SU-DHL-6 (cell line): ENCODE results near the gene IRF8.

Experiments used
- H2AFZ ChIP-seq: fragments of 200-600 bp; sonication (generic); 2 replicates; pipeline ENCODE4 v1.6.1; 2014; ENCODE audit warnings: low read depth, mild to moderate bottlenecking, moderate library complexity, mixed read lengths, antibody characterized with exemption, low read length; ENCODE audit not compliant: severe bottlenecking
- H3F3A ChIP-seq: fragments of 200-600 bp; shearing (Covaris generic); 2 replicates; pipeline ENCODE4 v1.6.0; 2016; ENCODE audit warnings: antibody characterized with exemption, mild to moderate bottlenecking; ENCODE audit not compliant: insufficient read depth
- H3K27ac ChIP-seq: fragments of 200-600 bp; sonication (generic); 2 replicates; pipeline ENCODE4 v1.5.1; 2016; ENCODE audit warnings: low read depth, mild to moderate bottlenecking, low read length, moderate library complexity, mixed read lengths
- H3K27me3 ChIP-seq: fragments of 200-600 bp; sonication (generic), shearing (Covaris generic); 2 replicates; pipeline ENCODE4 v1.6.0; 2014; ENCODE audit warnings: mild to moderate bottlenecking, low read length
- H3K36me3 ChIP-seq: fragments of 200-600 bp; sonication (generic); 2 replicates; pipeline ENCODE4 v1.6.1; 2014; ENCODE audit warnings: mild to moderate bottlenecking, low read length, mixed read lengths
- H3K4me2 ChIP-seq: fragments of 300-600, 200-600 bp; shearing (Covaris generic), sonication (generic); 2 replicates; pipeline ENCODE4 v1.6.0; 2014; ENCODE audit warnings: low read length, low read depth, mild to moderate bottlenecking; ENCODE audit not compliant: poor library complexity, severe bottlenecking
- H3K4me3 ChIP-seq: fragments of 200-600 bp; sonication (generic); 2 replicates; pipeline ENCODE4 v1.5.1; 2014; ENCODE audit warnings: antibody characterized with exemption, low read length, mild to moderate bottlenecking, mixed read lengths; ENCODE audit not compliant: insufficient read depth, poor library complexity, severe bottlenecking
- H3K79me2 ChIP-seq: fragments of 200-600 bp; sonication (generic); 2 replicates; pipeline ENCODE4 v1.6.1; 2014; ENCODE audit warnings: mild to moderate bottlenecking, low read length, moderate library complexity; ENCODE audit not compliant: insufficient read depth
- H3K9ac ChIP-seq: fragments of 200-600 bp; sonication (generic); 2 replicates; pipeline ENCODE4 v1.7.0; 2014; ENCODE audit warnings: mild to moderate bottlenecking, low read length
- H3K9me2 ChIP-seq: fragments of 200-600 bp; sonication (generic); replicated peaks from 2 replicates; pipeline ENCODE4 v1.6.1; 2014; ENCODE audit warnings: low read length; ENCODE audit not compliant: insufficient read depth
- H3K9me3 ChIP-seq: fragments of 200-600 bp; sonication (generic); 2 replicates; pipeline ENCODE4 v1.6.1; 2014; ENCODE audit warnings: low read length, mixed read lengths; ENCODE audit not compliant: insufficient read depth
- H4K20me1 ChIP-seq: fragments of 200-600 bp; sonication (generic); 2 replicates; pipeline ENCODE4 v1.6.1; 2014; ENCODE audit warnings: low read depth, mild to moderate bottlenecking, antibody characterized with exemption, low read length, moderate library complexity, mixed read lengths
- EZH2phosphoT487 ChIP-seq: fragments of 200-600 bp; sonication (generic), shearing (Covaris generic); conservative IDR thresholded peaks from 2 replicates; pipeline ENCODE4 v1.6.1; 2018; ENCODE audit warnings: mild to moderate bottlenecking, antibody characterized with exemption, low read length, moderate library complexity, mixed read lengths
- TF ChIP-seq, protein P1 (sequence below): fragments of 200-600 bp; sonication (generic); IDR thresholded peaks from one replicate; pipeline ENCODE4 v1.5.1; 2017; ENCODE audit warnings: antibody characterized with exemption, mild to moderate bottlenecking, low read length, moderate library complexity; ENCODE audit not compliant: insufficient read depth, poor library complexity, severe bottlenecking

IRF8 gene

DNA sequence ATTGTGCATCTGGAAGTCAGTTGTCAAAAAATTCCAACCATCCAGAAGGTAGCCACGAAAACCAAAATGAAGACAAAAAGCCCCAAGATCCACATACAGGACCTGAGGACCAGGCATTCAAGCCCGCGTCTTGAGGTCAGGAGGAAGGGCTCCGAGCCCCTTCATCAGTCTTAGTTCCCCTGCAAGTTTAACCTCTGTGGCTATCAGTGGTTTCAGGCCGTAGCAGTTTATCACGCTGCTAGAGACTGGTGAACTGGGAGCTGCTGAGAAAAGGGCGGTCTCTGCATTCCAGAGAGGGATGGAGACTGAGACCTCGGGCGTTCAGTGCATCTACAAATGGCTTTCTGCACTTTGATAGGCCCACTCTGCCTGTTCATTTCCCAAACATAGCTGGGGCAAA is 70.6 kb downstream of the IRF8 start:
- H3K36me3 ChIP-seq, result no peaks in the 10 kb centered on the region
- H3F3A ChIP-seq, result no peaks in the 10 kb centered on the region
- H3K9ac ChIP-seq, result no peak overlapping the region
- no peaks in the 10 kb centered on the region for H3K9me3 ChIP-seq
- no peaks in the 10 kb centered on the region for H3K9me2 ChIP-seq
- no peak overlapping the region for H3K4me3 ChIP-seq
- H3K4me2 ChIP-seq, result no peak overlapping the region
- TF ChIP-seq EZH2phosphoT487, result no peak
- TF ChIP-seq, protein P1, sequence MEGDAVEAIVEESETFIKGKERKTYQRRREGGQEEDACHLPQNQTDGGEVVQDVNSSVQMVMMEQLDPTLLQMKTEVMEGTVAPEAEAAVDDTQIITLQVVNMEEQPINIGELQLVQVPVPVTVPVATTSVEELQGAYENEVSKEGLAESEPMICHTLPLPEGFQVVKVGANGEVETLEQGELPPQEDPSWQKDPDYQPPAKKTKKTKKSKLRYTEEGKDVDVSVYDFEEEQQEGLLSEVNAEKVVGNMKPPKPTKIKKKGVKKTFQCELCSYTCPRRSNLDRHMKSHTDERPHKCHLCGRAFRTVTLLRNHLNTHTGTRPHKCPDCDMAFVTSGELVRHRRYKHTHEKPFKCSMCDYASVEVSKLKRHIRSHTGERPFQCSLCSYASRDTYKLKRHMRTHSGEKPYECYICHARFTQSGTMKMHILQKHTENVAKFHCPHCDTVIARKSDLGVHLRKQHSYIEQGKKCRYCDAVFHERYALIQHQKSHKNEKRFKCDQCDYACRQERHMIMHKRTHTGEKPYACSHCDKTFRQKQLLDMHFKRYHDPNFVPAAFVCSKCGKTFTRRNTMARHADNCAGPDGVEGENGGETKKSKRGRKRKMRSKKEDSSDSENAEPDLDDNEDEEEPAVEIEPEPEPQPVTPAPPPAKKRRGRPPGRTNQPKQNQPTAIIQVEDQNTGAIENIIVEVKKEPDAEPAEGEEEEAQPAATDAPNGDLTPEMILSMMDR, result no peak
- H2AFZ ChIP-seq, result no peak overlapping the region
- no peaks in the 10 kb centered on the region for H4K20me1 ChIP-seq
- no peak overlapping the region for H3K27ac ChIP-seq
- H3K79me2 ChIP-seq, result no peaks in the 10 kb centered on the region
- no peaks in the 10 kb centered on the region for H3K27me3 ChIP-seq

DNA sequence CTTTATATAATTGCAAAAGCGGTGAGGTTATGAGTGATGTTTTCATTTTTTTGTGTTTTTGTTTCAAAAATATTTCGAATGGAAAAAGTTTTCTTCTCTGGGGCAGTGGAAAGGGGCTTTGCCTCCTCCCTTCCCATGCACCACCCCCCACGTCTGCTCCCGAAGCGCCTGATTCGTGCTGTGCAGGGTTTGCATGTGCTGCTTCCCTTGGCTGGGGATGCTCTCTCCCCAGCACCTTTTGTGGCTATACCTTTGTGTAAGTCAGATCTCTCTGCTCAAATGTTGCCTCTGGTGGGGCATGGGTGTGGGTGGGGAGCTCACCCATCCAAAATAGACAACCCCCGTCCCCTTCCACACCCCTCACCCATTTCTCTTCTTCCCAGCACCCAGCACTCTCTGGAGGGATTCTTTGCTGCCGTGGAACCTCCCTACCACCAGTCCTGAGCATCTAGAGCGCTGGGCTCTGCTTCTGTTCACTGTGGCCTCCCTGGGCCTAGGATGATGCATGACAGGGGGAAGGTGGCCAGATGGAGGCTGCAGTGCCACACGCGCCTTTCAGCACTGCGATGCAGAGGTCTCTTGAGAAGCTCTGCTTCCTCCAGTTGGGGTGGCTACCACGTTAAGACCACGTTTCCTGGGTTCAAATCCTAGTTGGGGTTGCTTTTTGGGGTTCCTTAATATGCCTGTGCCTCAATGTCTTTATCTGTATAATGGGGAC is 71.2 kb downstream of the IRF8 start:
- Histone ChIP-seq H3K79me2 (no peaks in the 10 kb centered on the region), H3K27ac (no peak overlapping the region), H3K36me3 (no peaks in the 10 kb centered on the region), H3K9me3 (no peaks in the 10 kb centered on the region), H3K9me2 (no peaks in the 10 kb centered on the region), H3K9ac (no peak overlapping the region), H2AFZ (no peak overlapping the region), H3K27me3 (no peaks in the 10 kb centered on the region), H3K4me2 (no peak overlapping the region), H3F3A (no peaks in the 10 kb centered on the region), H3K4me3 (no peak overlapping the region), H4K20me1 (no peaks in the 10 kb centered on the region)
- TF ChIP-seq, protein P1, result no peak
- no peak for TF ChIP-seq EZH2phosphoT487

DNA sequence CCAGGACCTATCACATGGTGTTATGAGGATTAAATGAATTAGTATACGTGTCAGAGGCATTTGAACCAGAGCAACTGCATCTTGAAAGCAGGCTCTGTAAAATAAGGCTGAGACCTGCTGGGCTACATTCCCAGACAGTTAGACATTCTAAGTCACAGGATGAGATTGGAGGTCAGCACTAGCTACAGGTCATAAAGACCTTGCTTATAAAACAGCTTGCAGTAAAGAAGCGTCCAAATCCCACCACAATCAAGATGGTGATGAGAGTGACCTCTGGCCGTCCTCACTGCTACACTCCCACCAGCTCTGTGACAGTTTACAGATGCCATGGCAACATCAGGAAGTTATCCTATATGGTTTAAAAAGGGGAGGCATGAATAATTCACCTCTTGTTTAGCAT is 71.8 kb downstream of the IRF8 start:
- TF ChIP-seq, protein P1, result no peak
- no peak for TF ChIP-seq EZH2phosphoT487
- Histone ChIP-seq H3K9me2 (no peaks in the 10 kb centered on the region), H3K9ac (no peak overlapping the region), H3K4me2 (no peak overlapping the region), H3K79me2 (no peaks in the 10 kb centered on the region), H3K4me3 (no peak overlapping the region), H3F3A (no peaks in the 10 kb centered on the region), H2AFZ (no peak overlapping the region), H3K9me3 (no peaks in the 10 kb centered on the region), H3K27ac (no peak overlapping the region), H3K36me3 (no peaks in the 10 kb centered on the region), H3K27me3 (no peaks in the 10 kb centered on the region), H4K20me1 (no peaks in the 10 kb centered on the region)
